AG04449 (cell line): Measurements from ENCODE around the gene HOXD3.

Source experiments
- CTCF ChIA-PET: fragments of 350-600 bp; formaldehyde crosslinking; extraction: SDS; loops from one replicate; lab custom pipeline; 2021; ENCODE audit warnings: antibody characterized with exemption; lab: Yijun Ruan, JAX
- POLR2A ChIA-PET: fragments of 400-600, 350-600 bp; formaldehyde crosslinking; extraction: SDS; loops from one replicate; lab custom pipeline; 2020; ENCODE audit warnings: antibody characterized with exemption, inconsistent platforms; lab: Yijun Ruan, JAX
- DNase-seq: peaks from one replicate; pipeline ENCODE4 v3.0.0-alpha.2; 2010; ENCODE audit warnings: low read depth, low spot score
- H3K4me3 ChIP-seq: 2 replicates; pipeline ENCODE4 v1.5.1; 2011; ENCODE audit warnings: low read depth, mild to moderate bottlenecking, control low read depth, low read length
- TF ChIP-seq, protein P1 (sequence below): IDR thresholded peaks from one replicate; pipeline ENCODE4 v1.5.1; 2011; ENCODE audit warnings: mild to moderate bottlenecking, moderate library complexity, low read length, control low read depth, inconsistent platforms; ENCODE audit not compliant: insufficient read depth; ENCODE audit errors: missing control alignments

HOXD3 gene

DNA sequence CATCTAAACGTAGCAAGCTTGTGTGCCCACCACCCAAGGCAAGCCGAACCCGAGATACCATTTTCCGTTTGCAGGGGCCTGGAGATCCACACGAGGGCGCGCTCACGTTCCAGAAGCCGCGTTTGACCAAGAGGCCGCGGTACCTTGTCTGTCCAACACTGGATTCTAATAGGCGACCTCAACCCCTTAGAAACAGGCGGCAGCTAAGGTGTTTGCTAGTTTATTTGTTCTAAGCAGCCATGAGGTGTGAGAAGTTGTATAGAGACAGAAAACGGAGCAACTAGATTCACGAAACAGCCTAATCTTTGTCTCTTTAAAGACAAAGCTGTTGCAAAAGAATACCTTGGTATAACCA, 45.8 kb upstream of the HOXD3 start:
- POLR2A ChIA-PET: no interaction called here

DNA sequence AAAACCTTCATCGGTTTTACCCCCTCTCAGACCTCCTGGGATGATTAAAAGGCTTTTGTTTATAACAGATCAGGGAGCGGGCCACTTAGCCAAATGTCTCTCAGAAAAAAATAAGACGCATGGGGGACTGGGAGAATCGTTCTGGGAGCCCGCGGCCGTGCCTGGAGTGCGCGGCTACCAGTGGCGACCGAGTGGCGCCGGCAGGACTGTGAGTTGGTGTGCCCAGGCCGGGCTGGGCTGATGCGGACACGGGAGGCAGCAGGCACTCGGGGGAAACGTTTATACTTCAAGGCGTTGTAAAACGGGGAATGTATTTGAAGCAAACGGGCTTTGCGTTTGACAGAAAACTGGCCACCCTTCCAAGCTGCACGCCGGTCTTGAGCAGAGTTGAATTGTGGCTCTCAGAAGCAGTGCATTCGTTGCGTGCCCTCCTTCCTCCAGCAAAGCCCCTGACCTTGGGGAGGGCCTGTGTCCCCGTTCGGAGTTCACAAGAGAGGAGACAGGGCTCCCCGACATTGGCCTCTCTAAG, 45.2 kb upstream of the HOXD3 start:
- ChIA-PET POLR2A (no interaction called here), CTCF (interaction anchor here (0.6 to 9.0 kb wide), 29 partner anchors 9 to 1312 kb away, joined by 3 to 73 read pairs (median 6); partner anchors contain the start of gene HOXD9)
- TF ChIP-seq, protein P1, sequence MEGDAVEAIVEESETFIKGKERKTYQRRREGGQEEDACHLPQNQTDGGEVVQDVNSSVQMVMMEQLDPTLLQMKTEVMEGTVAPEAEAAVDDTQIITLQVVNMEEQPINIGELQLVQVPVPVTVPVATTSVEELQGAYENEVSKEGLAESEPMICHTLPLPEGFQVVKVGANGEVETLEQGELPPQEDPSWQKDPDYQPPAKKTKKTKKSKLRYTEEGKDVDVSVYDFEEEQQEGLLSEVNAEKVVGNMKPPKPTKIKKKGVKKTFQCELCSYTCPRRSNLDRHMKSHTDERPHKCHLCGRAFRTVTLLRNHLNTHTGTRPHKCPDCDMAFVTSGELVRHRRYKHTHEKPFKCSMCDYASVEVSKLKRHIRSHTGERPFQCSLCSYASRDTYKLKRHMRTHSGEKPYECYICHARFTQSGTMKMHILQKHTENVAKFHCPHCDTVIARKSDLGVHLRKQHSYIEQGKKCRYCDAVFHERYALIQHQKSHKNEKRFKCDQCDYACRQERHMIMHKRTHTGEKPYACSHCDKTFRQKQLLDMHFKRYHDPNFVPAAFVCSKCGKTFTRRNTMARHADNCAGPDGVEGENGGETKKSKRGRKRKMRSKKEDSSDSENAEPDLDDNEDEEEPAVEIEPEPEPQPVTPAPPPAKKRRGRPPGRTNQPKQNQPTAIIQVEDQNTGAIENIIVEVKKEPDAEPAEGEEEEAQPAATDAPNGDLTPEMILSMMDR: no peak
- no peak for DNase-seq
- no peak overlapping the region for H3K4me3 ChIP-seq

More for the DNA sequence above, 45.8 kb upstream of the HOXD3 start:
- no peak for DNase-seq
- TF ChIP-seq, protein P1: peak; percentile 85
- CTCF ChIA-PET: interaction anchor here (0.6 to 9.0 kb wide), 34 partner anchors 9 to 1052 kb away, joined by 3 to 73 read pairs (median 6); partner anchors contain the start of gene HOXD9
- no peak overlapping the region for H3K4me3 ChIP-seq

DNA sequence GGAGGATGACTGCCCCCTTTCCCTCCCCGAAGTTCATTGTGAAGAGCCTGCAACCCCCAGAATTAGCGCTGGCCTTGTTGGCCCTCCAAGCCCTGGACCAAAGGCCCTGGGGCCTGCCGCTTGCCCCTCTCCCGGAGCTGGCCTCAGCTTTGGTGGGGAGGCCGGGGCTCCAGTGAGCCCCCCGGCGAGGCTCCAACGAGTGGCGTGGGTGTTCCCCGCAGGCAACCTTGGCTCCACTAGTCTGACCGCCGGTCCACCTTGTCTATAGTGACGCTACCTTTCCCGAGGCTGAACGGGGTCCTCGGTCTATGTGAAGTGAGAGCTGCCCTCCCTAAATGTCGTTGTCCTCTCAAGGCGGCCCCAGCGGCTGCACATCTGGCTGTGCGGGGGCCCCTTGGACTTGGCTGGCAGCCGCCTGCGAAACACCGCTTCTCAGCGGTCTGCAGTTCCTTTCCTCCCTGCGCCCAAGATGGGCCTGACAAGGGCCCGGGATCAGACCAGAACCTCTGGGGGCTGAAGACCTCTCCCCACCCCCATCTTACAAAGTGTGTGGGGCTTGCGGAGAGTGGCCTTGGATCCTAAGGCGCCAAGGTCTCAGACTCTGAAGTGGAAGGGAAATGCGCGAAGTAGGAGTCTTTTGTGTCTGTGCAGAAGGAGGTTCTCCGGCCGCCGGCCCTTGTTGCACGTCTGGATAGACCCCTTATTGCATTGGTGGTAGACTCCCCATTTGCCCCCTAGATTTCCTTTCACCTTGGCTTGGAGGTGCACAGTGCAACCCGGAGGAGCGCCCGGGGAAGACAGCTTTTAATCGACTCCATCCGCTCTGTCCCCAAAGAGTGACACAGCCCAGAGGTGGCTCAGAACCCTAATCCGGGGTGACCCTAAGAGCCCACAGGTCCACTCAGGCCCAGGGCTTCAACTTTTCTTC, 44.5 kb upstream of the HOXD3 start:
- no peak for DNase-seq

DNA sequence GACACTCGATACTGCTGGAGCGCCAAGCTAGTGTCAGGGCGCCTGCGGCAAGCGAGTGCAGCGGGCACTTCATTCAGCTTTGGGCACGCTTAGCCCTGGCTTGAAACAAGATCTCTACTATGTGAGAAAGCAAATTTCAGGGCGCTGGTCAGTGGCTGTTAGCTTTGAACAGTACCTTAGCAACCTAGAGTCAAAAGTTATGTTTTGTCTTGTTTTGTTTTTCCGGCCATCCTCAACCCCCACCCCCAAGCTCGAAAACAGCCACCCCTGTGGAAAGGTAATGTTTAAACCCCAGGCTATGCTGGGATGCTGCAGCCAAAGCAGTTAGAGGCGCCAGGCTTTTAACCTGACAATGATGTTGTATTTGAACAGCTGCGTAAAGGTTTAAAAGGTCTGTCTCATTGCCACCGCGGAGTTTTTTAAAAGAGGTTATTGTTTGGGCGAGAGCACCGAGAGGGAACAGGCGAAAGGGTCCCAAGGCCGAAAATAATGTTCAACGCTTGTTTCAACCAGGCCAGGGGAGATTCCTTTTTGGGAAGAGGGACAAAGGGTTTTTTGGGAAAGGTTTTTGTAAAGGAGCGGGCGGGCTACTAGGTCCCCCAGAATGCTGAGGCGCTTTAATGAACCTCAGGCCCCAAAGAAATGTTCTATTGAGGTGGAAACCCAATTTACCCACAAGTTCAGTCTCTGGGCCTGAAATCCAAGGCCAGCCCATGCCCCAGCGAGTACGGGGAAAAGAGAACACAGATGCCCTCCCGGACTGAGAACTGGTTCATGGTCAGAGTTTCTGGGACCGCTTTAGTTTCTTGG, 42.8 kb upstream of the HOXD3 start:
- TF ChIP-seq, protein P1: no peak
- POLR2A ChIA-PET: no interaction called here
- no peak for DNase-seq
- CTCF ChIA-PET: interaction anchor here (0.7 to 9.0 kb wide), 15 partner anchors 8 to 1050 kb away, joined by 3 to 73 read pairs (median 5); partner anchors contain the start of gene HOXD9
- H3K4me3 ChIP-seq: no peak overlapping the region

More for the DNA sequence above, 44.5 kb upstream of the HOXD3 start:
- TF ChIP-seq, protein P1: no peak
- ChIA-PET POLR2A (no interaction called here), CTCF (interaction anchor here (0.6 to 9.0 kb wide), 13 partner anchors 8 to 1311 kb away, joined by 3 to 73 read pairs (median 8); partner anchors contain the start of gene HOXD9)
- no peak overlapping the region for H3K4me3 ChIP-seq

DNA sequence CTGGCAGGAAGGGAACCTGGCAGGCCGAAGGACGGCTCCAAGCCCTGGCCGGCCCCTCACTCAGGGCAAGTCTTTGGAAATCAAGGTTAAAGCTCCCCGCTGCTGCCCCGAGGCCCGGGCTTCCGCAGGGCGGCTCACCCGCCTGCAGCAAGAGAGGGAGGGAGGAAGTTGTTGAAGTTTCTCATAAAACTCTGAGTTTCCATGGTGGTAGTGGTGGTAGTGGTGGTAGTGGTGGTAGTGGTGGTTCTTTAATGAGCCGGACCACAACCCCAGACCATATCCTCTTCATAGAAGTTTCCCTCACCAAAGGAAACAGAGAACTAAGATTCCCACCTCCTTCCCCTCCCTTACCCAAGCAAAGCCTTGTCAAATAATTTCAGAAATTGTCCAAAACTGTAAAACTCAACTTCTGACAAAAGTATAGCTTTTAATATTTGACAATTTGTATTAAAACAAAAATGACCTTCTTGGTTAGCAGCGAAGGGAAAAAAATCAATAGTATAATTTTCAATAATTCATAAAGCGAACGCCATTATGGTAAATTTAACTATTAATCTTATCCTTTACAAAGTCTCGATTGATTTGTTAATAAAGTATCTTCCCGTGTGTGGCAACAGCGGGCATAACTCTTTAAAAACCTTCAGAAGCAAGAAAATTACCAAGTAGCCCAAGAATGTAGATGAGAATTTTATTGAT, 42.0 kb upstream of the HOXD3 start:
- TF ChIP-seq, protein P1: no peak
- no peak for DNase-seq
- POLR2A ChIA-PET: no interaction called here
- H3K4me3 ChIP-seq: no peak overlapping the region
- CTCF ChIA-PET: interaction anchor here (0.7 to 9.0 kb wide), 10 partner anchors 10 to 1050 kb away, joined by 3 to 73 read pairs (median 6); no protein-coding TSS in a partner anchor
